GM12875 (cell line): ENCODE measurements around the gene BABAM2.
"Not testable (repeated sequence)": the region's sequence is repeated elsewhere in the genome, so short reads cannot be mapped to it uniquely, and the experiment has no call there.

ENCODE experiments used
- H3K4me3 ChIP-seq: one replicate; pipeline ENCODE4 v1.5.1; 2011; ENCODE audit warnings: low read depth, low read length, control low read depth
- TF ChIP-seq, protein P1 (sequence below): IDR thresholded peaks from 2 replicates; pipeline ENCODE4 v1.5.1; 2011; ENCODE audit warnings: low read depth, mild to moderate bottlenecking, control low read depth, inconsistent platforms, low read length, moderate library complexity, borderline replicate concordance; ENCODE audit not compliant: insufficient read depth

Gene BABAM2

DNA sequence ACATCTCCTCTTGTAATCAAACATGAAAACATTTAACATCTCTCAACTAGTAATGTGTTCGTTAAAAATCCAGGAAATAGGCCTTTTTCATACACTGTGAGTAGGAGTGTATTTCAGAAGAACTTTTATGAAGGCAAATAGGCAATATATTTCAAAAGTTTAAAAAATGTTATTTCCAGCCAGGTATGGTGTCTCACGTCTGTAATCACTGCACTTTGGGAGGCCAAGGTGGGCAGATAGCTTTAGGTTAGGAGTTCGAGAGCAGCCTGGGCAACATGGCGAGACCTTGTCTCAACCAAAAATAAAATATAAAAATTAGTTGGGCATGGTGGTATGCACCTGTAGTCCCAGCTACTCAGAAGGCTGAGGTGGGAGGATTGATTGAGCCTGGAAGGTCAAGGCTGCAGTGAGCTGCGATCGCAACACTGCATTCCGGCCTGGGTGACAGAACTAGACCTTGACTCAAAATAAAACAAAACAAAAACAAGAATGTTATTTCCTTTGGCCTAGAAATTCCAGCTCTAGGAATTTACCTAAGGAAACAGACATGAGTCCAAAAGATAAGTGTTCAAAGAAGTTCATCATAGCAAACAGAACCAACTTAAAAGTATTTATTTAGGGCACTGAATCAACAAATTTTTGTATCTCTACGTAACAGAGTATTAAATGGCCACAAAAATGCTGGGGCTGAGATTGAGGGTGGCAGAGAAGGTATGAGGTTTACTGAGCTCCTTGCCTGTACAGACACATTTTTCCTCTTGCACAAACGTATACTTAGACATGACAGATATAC, 15.2 kb upstream of the BABAM2 start:
- TF ChIP-seq, protein P1, sequence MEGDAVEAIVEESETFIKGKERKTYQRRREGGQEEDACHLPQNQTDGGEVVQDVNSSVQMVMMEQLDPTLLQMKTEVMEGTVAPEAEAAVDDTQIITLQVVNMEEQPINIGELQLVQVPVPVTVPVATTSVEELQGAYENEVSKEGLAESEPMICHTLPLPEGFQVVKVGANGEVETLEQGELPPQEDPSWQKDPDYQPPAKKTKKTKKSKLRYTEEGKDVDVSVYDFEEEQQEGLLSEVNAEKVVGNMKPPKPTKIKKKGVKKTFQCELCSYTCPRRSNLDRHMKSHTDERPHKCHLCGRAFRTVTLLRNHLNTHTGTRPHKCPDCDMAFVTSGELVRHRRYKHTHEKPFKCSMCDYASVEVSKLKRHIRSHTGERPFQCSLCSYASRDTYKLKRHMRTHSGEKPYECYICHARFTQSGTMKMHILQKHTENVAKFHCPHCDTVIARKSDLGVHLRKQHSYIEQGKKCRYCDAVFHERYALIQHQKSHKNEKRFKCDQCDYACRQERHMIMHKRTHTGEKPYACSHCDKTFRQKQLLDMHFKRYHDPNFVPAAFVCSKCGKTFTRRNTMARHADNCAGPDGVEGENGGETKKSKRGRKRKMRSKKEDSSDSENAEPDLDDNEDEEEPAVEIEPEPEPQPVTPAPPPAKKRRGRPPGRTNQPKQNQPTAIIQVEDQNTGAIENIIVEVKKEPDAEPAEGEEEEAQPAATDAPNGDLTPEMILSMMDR: no peak
- no peak overlapping the region for H3K4me3 ChIP-seq

DNA sequence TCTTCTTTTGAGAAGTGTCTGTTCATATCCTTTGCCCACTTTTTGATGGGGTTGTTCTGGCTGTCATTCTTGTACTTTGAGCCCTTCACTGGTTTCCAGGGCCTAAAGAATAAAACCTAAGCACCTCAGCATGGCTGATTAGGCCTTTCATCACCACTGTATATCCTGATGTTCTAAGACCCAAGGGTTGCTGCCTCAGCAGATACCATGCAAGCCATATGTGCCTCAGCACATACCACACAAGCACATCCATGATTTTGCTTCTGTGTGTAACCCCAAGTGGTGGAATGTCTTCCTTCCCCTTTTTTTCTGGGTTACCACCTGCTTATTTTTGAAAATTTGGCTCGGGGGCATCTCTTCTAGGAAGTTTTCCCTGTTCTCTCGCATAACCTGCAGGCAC, 11.7 kb upstream of the BABAM2 start:
- H3K4me3 ChIP-seq: no peak overlapping the region
- TF ChIP-seq, protein P1: no peak

DNA sequence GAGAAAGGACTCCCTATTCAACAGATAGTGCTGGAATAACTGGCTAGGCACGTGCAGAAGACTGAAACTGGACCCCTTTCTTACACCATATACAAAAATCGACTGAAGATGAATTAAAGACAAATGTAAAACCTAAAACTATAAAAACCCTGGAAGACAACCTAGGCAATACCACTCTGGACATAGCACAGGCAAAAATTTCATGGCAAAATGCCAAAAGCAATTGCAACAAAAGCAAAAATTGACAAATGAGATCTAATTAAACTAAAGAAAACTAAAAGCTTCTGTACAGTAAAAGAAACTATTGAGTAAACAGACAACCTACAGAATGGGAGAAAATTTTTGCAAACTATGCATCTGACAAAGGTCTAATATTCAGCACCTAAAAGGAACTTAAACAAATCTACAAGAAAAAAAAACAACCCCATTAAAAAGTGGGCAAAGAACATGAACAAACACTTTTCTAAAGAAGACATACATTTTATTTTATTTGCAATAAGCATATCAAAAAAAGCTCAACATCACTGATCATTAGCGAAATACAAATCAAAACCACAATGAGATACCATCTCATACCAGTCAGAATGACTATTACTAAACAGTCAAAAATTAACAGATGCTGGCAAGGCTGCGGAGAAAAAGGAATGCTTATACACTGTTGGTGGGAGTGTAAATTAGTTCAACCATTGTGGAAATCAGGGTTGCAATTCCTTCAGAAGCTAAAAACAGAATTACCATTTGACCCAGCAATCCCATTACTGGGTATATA, 8.5 kb upstream of the BABAM2 start:
- H3K4me3 ChIP-seq: not testable (repeated sequence)

DNA sequence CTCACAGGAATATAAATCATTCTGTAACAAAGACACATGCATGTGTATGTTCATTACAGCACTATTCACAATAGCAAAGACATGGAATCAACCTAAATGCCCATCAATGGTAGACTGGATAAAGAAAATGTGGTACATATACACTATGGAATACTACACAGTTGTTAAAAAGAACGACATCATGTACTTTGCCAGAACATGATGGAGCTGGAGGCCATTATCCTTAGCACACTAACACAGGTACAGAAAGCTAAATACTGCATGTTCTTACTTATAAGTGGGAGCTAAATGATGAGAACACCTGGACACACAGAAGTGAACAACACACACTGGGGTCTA, 8.0 kb upstream of the BABAM2 start:
- H3K4me3 ChIP-seq: not testable (repeated sequence)

DNA sequence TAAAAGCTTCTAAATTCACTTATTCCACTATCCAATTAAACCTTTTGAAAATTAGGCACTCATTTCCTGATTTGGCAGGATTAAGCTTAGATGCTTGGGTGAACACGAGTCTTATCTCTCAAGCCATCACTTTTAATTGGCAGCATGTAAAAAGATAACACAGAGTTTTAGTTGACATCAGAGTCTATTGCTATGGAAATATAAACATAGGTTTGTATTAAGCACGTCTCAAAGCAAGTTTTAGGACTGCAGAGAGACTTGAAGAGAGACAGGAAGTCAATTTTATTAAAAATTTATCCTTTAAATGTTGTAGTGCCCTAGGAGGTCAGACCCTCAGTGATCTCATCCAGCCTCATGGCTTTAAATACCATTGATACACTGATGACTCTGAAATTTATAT, 5.9 kb upstream of the BABAM2 start:
- TF ChIP-seq, protein P1: no peak
- no peak overlapping the region for H3K4me3 ChIP-seq

DNA sequence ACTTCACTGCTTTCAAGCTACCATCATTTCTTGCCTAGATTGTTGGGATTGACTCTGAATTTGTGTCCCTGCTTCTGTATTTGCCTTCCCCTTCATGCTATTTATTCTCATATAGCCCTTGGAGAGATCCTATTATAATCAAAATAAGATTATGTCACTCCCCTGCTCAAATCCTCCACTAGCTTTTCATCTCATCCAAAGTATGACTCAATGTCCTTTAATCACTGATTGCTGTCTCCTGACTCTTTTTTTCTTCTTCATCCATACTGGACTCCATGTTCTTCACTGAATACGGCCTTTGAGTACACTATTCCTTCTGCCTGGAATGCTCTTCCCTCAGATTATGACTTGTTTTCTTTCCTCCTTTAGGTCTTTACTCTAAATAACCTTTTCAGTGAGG, 5.3 kb upstream of the BABAM2 start:
- H3K4me3 ChIP-seq: no peak overlapping the region
- TF ChIP-seq, protein P1: no peak

DNA sequence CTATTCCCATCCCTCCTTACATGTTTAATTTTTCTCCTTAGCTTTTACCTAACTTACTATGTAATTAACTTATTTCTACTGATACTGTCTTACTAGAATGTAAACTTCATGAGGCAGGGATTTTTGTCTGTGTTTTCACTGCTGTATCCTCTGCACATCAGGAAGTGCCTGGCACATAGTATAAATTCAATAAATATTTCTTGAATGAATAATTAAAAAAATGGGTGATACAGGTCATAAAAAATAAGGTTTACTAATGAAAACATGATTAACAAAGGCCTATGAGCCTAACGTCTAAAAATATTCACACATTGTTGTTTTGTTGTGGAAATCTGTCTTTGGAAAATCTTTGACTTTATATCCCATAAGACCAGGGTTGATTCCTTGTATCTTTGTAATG, 4.9 kb upstream of the BABAM2 start:
- TF ChIP-seq, protein P1: no peak
- no peak overlapping the region for H3K4me3 ChIP-seq

DNA sequence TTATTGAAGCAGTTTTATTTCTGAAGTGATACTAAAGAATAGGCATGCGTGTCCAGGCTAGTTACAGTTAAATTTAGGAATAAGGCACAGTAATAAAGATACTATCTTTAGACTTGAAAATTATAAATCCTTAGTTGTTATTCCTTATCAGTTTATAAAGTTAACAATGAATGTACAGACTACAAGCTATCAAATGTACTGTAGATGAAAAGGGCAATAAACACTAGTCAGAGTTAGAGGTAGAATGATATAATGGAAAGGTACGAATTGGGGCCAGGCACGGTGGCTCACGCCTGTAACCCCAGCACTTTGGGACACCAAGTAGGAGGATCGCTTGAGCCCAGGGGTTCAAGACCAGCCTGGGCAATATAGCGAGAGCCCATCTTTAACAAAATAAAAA, 4.2 kb upstream of the BABAM2 start:
- TF ChIP-seq, protein P1: no peak
- H3K4me3 ChIP-seq: no peak overlapping the region
